Nephron (organoid): ENCODE data around the gene UGT1A8.
"Not testable (repeated sequence)": the region's sequence is repeated elsewhere in the genome, so short reads cannot be mapped to it uniquely, and the experiment has no call there.

Experiments
- H3K27ac Mint-ChIP-seq, 3 experiments: 2 replicates each; pipeline ENCODE4 v1.8.0; 2020; ENCODE audit warnings: mixed read lengths in 3 of 3, mild to moderate bottlenecking in 2 of 3, moderate library complexity in 1 of 3
- H3K27me3 Mint-ChIP-seq: 2 replicates; pipeline ENCODE4 v1.8.0; 2021; ENCODE audit warnings: low read depth, mild to moderate bottlenecking, moderate library complexity, mixed read lengths
- H3K36me3 Mint-ChIP-seq: 2 replicates; pipeline ENCODE4 v1.8.0; 2020; ENCODE audit warnings: low read depth, mixed read lengths
- H3K4me1 Mint-ChIP-seq: 2 replicates; pipeline ENCODE4 v1.8.0; 2020; ENCODE audit warnings: mixed read lengths
- H3K4me3 Mint-ChIP-seq, 3 experiments: 2 replicates each; pipeline ENCODE4 v1.8.0; 2020; ENCODE audit warnings: mild to moderate bottlenecking in 3 of 3, mixed read lengths in 3 of 3, moderate library complexity in 2 of 3
- H3K9me3 Mint-ChIP-seq: 2 replicates; pipeline ENCODE4 v1.8.0; 2020; ENCODE audit warnings: mixed read lengths
- CTCF ChIP-seq, 3 experiments: fragments of 200-600 bp; sonication (generic); IDR thresholded peaks; one replicate each; pipeline ENCODE4 v1.5.0; 2021; ENCODE audit warnings: antibody characterized with exemption in 3 of 3; ENCODE audit not compliant: unreplicated experiment in 3 of 3

UGT1A8 gene

DNA sequence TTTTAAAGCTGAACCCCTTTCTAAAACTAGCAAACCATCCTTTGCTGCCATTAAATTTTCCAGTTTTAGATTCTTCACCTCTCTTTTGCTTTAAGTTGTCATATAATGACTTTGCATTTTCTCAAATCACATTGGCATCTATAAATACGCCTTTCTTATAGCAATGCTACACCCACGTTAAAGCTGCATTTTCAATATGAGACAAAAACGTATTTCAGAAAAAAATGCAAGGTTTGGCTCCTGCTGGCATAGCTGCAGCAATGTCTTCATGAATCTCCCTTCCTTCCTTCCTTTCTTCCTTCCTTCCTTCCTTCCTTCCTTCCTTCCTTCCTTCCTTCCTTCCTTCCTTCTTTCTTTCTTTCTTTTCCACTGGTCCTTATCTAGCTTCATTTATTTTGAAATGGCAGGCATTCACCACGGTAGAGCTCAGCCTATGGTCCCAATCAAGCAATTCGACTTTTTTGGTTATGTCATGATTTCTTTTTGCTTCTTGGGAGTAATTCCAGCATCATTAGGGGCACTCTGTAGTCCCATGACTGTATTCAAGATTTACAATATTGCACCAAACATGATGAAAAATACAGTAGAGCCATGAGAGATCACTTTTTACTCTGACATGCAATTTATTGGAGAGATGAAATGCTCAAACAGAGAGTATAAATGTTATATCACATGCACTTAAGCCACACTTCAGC lies 10.0 kb downstream of the UGT1A8 start:
- Mint-ChIP-seq H3K27ac (no peak overlapping the region), H3K4me3 (no peak overlapping the region), H3K4me1 (no peaks in the 10 kb centered on the region), H3K36me3 (no peaks in the 10 kb centered on the region), H3K27me3 (peaks cover 9% of the 10 kb centered on the region), H3K9me3 (peaks cover 7% of the 10 kb centered on the region)
- no peak for TF ChIP-seq CTCF (IDR thresholded peaks at IDR 0.05; ENCODE audit: unreplicated experiment in 3 of 3)

DNA sequence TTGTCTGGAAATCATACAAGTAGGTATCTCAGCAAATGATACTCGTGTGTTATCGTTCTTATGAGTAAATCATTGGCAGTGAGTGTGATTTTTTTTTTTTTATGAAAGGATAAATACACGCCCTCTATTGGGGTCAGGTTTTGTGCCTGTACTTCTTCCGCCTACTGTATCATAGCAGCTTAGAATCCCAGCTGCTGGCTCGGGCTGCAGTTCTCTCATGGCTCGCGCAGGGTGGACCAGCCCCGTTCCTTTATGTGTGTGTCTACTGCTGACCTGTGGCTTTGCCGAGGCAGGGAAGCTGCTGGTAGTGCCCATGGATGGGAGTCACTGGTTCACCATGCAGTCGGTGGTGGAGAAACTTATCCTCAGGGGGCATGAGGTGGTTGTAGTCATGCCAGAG lies 18.9 kb downstream of the UGT1A8 start, which contains the start of gene UGT1A10:
Gene UGT1A10 (plus strand): TSS at position 143 of the 400 bp plus-strand sequence. CDS start 75 bp downstream, at position 218.
- not testable (repeated sequence) for H3K4me1 Mint-ChIP-seq, H3K27ac Mint-ChIP-seq, H3K4me3 Mint-ChIP-seq, H3K36me3 Mint-ChIP-seq
- Mint-ChIP-seq H3K27me3 (peaks cover 17% of the 10 kb centered on the region), H3K9me3 (peaks cover 15% of the 10 kb centered on the region)

GRCh38 chr2:233638836-233639235 lies 21.4 kb downstream of the UGT1A8 start:
- no peaks in the 10 kb centered on the region for H3K4me1 Mint-ChIP-seq
- H3K27me3 Mint-ChIP-seq = peaks cover 10% of the 10 kb centered on the region
- peaks cover 15% of the 10 kb centered on the region for H3K9me3 Mint-ChIP-seq
- H3K27ac Mint-ChIP-seq = no peak overlapping the region
- no peak overlapping the region for H3K4me3 Mint-ChIP-seq
- TF ChIP-seq CTCF (IDR thresholded peaks at IDR 0.05; ENCODE audit: unreplicated experiment in 3 of 3) = no peak
- H3K36me3 Mint-ChIP-seq = no peaks in the 10 kb centered on the region

DNA sequence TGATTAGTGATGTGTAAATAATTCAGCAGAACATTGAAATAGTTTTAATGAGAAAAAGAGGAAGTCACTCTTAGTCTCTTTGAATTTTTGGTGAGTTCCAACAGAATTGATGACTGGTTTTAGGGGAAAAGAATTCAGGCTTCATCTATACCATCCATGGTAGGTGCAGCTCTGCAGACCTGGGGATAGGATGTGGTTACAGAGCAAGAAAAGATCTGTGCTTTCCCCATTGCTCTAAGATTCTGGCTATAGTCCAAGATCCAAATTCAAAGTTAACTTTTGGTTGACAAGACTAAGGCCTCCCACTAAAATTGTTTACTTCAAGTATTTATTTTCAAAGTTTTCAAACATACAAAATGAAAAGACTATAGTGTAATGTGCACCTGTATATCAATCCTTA lies 22.4 kb downstream of the UGT1A8 start:
- H3K4me3 Mint-ChIP-seq = no peak overlapping the region
- H3K9me3 Mint-ChIP-seq = peaks cover 18% of the 10 kb centered on the region
- H3K4me1 Mint-ChIP-seq = no peaks in the 10 kb centered on the region
- no peak overlapping the region for H3K27ac Mint-ChIP-seq
- no peaks in the 10 kb centered on the region for H3K36me3 Mint-ChIP-seq
- no peak for TF ChIP-seq CTCF (IDR thresholded peaks at IDR 0.05; ENCODE audit: unreplicated experiment in 3 of 3)
- H3K27me3 Mint-ChIP-seq = peaks cover 8% of the 10 kb centered on the region

DNA sequence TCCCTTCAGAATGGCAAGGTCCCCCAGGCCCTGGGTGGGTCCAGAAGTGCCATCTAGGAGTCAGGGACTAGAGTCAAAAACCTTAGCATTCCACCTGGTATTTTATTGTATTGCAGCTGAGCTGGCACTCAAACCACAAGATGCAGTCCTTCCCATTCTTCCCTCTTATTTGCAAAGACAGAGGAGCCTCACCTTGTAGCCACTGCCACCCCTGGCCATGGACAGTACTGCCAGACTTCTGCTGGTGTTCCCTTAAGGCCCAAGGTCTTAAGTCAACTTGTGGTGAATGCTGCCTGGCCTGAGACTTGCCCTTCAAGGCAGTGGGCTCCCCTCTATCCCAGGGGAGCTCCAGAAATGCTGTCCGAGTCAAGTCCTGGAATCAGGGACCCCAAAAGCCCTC lies 25.7 kb downstream of the UGT1A8 start:
- peaks cover 5% of the 10 kb centered on the region for H3K36me3 Mint-ChIP-seq
- H3K27me3 Mint-ChIP-seq = no peaks in the 10 kb centered on the region
- H3K27ac Mint-ChIP-seq = no peak overlapping the region
- H3K4me1 Mint-ChIP-seq = no peaks in the 10 kb centered on the region
- peaks cover 30% of the 10 kb centered on the region for H3K9me3 Mint-ChIP-seq
- no peak overlapping the region for H3K4me3 Mint-ChIP-seq
- no peak for TF ChIP-seq CTCF (IDR thresholded peaks at IDR 0.05; ENCODE audit: unreplicated experiment in 3 of 3)

DNA sequence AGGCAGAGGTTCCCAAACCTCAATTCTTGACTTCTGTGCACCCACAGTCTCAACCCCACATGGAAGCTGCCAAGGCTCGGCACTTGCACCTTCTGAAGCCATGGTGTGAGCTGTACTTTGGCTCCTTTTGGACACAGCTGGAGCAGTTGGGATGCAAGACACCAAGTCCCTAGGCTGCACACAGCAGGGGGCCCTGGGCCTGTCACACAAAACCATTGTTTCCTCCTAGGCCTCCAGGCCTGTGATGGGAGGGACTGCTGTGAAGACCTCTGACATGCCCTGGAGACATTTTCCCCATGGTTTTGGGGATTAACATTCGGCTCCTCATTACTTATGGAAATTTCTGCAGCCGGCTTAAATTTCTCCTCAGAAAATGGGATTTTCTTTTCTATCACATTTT lies 28.6 kb downstream of the UGT1A8 start:
- not testable (repeated sequence) for H3K36me3 Mint-ChIP-seq, H3K27ac Mint-ChIP-seq, H3K4me1 Mint-ChIP-seq, H3K4me3 Mint-ChIP-seq, H3K27me3 Mint-ChIP-seq
- peaks cover 30% of the 10 kb centered on the region for H3K9me3 Mint-ChIP-seq

DNA sequence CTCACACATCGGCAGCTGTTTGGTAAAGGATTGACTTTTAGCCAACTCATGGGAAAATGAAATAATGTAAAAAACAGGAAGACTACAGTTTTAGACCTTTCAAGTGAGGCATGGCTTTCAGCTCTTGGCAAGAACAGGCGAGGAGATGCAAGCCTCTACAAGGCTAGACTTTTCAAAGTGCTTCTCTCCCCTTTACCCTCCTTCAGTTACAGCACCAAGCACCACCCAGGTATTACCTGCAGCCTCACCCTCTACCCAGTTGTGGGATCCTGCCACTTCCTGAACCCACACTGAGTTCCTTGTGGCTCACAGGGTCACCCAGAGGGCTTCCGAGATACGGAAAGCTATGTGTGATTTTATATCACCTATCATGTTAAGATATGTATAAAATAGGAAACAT lies 33.5 kb downstream of the UGT1A8 start:
- peaks cover 5% of the 10 kb centered on the region for H3K36me3 Mint-ChIP-seq
- H3K27ac Mint-ChIP-seq = no peak overlapping the region
- no peak for TF ChIP-seq CTCF (IDR thresholded peaks at IDR 0.05; ENCODE audit: unreplicated experiment in 3 of 3)
- H3K9me3 Mint-ChIP-seq = peaks cover 15% of the 10 kb centered on the region
- no peak overlapping the region for H3K4me3 Mint-ChIP-seq
- no peaks in the 10 kb centered on the region for H3K27me3 Mint-ChIP-seq
- no peaks in the 10 kb centered on the region for H3K4me1 Mint-ChIP-seq
